ENCODE data around the gene WRAP73.

WRAP73 gene

GRCh38 chr1:3649342-3650247, at the start of gene WRAP73:
Gene WRAP73 (minus strand): TSS chr1:3650103. CDS start chr1:3649999, 104 bp downstream.
- DNase-seq, result peak in 55 of 56 donors; percentile 22 to 92 (median 73)

DNA sequence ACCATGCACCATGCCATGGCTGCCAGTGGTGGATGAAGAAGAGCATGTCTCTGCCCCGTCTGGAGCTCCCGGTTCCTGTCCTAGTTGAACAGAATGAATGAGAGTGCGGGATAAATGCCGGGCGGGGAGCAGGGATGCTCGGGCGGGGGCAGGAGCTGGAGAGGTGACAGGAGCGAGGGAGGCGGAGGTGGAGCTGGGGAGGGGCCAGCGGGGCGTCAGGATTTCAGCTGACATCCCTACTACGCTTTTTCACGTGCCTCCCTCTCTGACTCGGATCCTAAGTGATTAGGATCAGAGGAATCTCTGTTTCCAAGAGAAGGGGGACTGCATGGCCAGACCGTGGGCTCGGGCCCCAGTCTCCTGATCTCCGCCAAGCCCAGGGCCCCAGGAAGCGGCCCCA, 49.7 kb upstream of the WRAP73 start:
- DNase-seq, result no peak

- DNase-seq, result no peak
Measured at GRCh38 chr1:3698660-3699408, 48.9 kb upstream of the WRAP73 start.

DNA sequence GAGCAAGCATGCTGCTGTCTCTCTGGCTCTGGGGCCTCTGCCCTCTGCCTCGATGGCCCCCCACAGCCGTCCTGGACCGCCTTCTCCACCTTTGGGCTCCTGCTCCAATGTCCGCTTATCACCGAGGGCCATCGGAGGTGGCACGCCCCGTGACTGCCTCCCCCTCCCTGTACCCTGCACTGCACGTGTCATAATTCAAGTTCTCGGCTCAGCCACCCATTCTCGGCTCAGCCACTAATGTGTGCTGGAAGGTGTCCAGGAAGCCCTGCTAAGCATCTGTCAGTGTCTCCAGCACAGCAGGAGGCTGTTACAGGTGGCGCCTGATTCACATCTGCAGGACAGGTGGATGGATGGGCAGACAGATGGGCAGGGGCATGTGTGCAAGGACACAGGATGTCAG, 47.9 kb upstream of the WRAP73 start:
- no peak for DNase-seq

- no peak for DNase-seq
Measured at GRCh38 chr1:3697104-3697503, 47.2 kb upstream of the WRAP73 start.

GRCh38 chr1:3696689-3697088, 46.8 kb upstream of the WRAP73 start:
- DNase-seq, result no peak

DNA sequence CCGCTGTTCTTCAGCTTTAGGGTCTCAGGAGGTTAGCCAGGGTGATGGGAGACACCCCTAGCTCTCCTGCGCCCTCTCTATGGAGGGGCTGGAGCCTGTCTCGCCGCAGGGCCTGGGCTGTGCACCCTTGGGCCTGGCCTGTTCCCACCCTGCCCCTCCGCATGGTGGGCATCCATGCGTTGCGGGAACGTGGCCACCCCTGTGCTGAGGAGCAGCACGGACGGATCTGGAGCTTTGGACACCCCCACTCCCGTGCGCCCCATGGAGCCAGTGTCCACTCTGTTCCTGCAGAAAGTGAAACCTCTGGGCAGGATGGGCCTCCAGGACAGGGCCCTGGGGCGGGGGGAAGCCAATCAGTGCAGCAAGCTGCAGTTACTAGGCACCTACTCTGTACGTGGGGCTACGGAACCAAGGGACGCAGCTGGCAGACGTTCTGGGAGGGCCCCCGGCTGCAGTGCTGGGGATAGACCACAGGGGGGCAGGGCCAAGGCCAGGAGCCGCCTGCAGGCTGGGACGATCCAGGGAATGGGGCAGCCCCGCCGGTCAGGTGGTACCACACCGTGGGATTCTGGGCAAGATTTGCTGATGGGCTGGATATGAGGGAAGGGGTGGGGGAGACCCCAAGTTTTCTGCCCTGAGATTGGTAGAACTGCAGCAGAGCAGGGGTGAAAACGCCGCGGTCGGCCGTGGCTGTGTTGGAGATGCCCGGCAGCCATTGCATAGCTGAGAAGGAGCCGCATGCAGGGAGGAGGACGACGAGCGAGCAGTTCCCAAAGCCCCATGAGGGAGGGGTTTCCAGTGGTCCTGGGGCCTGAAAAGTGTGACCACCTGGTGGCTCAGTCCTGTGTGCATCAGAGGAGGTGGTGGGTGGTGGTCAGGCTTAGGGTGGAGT, 45.7 kb upstream of the WRAP73 start:
- peak in 42 of 56 donors; percentile 4 to 73 (median 30) for DNase-seq

- DNase-seq, result no peak
Measured at GRCh38 chr1:3693321-3693720, 43.4 kb upstream of the WRAP73 start.

DNA sequence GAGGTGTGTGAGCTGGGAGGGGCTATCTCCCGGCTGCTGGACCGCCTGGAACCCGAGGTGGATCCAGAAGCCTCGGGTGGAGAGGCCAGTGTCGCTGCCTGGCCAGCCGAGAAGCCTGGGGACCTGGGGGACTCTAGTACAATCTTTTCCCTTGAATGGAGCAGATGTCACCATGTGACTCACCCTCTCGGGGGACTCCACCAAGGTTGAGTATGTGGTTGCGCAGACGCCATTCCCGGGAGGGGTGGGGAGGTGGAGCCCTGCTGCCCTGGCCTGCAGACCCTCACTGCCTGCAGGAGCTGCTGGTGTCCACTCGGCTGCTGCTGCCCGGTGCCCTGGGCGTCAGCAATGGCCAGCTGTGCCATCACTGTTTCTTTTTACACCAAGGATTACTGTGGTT, 42.7 kb upstream of the WRAP73 start:
- no peak for DNase-seq

- no peak for DNase-seq
Measured at GRCh38 chr1:3691421-3692204, 41.7 kb upstream of the WRAP73 start.

DNA sequence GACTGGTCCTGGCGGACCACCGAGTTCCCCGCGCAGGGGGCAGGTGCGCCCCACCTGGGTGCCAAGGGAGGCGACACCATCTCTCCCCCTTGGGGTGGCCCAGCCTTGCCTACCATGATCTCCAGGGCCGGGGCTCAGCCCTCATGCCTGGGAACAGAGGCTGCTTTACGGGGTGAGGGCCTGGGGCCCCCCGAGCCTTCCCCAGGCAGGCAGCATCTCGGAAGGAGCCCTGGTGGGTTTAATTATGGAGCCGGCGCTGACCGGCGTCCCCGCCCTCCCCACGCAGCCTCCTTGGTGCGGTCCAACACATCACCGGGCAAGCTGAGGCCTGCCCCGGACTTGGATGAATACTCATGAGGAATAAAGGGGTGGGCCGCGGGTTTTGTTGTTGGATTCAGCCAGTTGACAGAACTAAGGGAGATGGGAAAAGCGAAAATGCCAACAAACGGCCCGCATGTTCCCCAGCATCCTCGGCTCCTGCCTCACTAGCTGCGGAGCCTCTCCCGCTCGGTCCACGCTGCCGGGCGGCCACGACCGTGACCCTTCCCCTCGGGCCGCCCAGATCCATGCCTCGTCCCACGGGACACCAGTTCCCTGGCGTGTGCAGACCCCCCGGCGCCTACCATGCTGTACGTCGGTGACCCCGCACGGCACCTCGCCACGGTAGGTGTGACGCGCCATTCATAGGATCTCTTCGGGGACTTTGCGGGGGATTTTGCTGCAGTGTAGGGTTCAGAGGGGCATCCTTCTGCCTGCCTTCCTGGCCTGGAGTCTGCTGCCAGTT, 40.6 kb upstream of the WRAP73 start:
- DNase-seq, result no peak

- no peak for DNase-seq
Measured at GRCh38 chr1:3689138-3689750, 39.3 kb upstream of the WRAP73 start.

- no peak for DNase-seq
Measured at GRCh38 chr1:3688356-3689137, 38.6 kb upstream of the WRAP73 start.

GRCh38 chr1:3687504-3687903, 37.6 kb upstream of the WRAP73 start:
- DNase-seq, result no peak

GRCh38 chr1:3685906-3686305, 36.0 kb upstream of the WRAP73 start:
- no peak for DNase-seq

- DNase-seq, result no peak
Measured at GRCh38 chr1:3685222-3685621, 35.3 kb upstream of the WRAP73 start.

GRCh38 chr1:3683992-3684391, 34.1 kb upstream of the WRAP73 start:
- no peak for DNase-seq

DNA sequence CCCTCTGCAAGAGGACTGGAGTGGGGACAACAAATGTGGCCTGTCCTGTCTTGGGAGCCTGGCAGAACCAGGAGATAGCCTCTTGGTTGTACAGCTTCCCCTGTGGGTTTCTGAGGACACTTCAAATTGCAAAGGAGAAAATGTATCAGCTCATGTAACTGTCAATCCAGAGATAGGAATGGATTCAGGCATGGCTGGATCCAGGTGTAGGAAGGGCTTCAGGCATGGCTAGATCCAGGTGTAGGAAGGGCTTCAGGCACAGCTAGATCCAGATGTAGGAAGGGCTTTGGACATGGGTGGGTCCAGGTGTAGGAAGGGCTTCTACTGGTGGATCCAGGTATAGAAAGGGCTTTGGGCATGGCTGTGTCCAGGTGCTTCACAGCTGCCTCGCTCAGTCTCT, 33.3 kb upstream of the WRAP73 start:
- no peak for DNase-seq
